22Rv1 (cell line): Measurements from ENCODE around the gene SCN3A.

Experiments
- CTCF ChIP-seq: fragments of 450-650 bp; IDR thresholded peaks from 2 replicates; pipeline ENCODE4 v1.5.1; 2017; ENCODE audit warnings: mild to moderate bottlenecking
- ZFX ChIP-seq: fragments of 450-650 bp; IDR thresholded peaks from 2 replicates; pipeline ENCODE4 v1.6.1; 2017; ENCODE audit warnings: antibody characterized with exemption, borderline replicate concordance

GRCh38 chr2:165214093-165214492 lies 10.2 kb upstream of the SCN3A start:
- TF ChIP-seq CTCF = no peak
- TF ChIP-seq ZFX = no peak
